Prostate gland (tissue), 2 donors: Measurements from ENCODE around the gene LTBP3. TPM values are rescaled to one million over a fixed set of nuclear protein-coding genes. Genes with fewer than 3 reads are reported as not detected.

ENCODE experiments used
- DNase-seq: peaks from one replicate; pipeline ENCODE4 v3.0.0-alpha.2; 2019; ENCODE audit warnings: low spot score
- H3K27ac ChIP-seq, 2 donors: fragments of 200-600 bp; sonication (generic); 2 replicates each; pipeline ENCODE4 v1.5.1; 2017 to 2019
- H3K27me3 ChIP-seq: fragments of 200-600 bp; sonication (generic); replicated peaks from 2 replicates; pipeline ENCODE4 v1.5.1; 2019; ENCODE audit not compliant: insufficient read depth
- H3K36me3 ChIP-seq, 2 donors: fragments of 200-600 bp; sonication (generic); 1 replicate in 1 of 2; 2 replicates in 1 of 2; pipeline versions ENCODE4 v1.5.1 to v1.8.1; 2017 to 2019
- H3K4me1 ChIP-seq: fragments of 200-600 bp; sonication (generic); replicated peaks from 2 replicates; pipeline ENCODE4 v1.5.1; 2019
- H3K4me3 ChIP-seq, 2 donors: fragments of 200-600 bp; sonication (generic); 2 replicates each; pipeline ENCODE4 v1.5.1; 2017 to 2019
- H3K9me3 ChIP-seq: fragments of 200-600 bp; sonication (generic); 2 replicates; pipeline ENCODE4 v1.5.1; 2017
- POLR2A ChIP-seq: fragments of 450-650 bp; IDR thresholded peaks from one replicate; pipeline ENCODE4 v1.6.1; 2016; ENCODE audit warnings: antibody characterized with exemption, mild to moderate bottlenecking
- POLR2AphosphoS5 ChIP-seq: sonication (generic); formaldehyde crosslinking; IDR thresholded peaks from one replicate; pipeline ENCODE4 v1.6.1; 2017; ENCODE audit warnings: antibody characterized with exemption
- WGBS: methylation state at CpG from one replicate; pipeline ENCODE4 v1.1.5; 2018; 5-methylcytosine and 5-hydroxymethylcytosine counted together
- intact Hi-C: fragments of 100-400 bp; cut with DNase I; formaldehyde crosslinking; loops from one replicate; pipeline ENCODE4 v1.14.2; 2022
- small RNA-seq, 2 donors: library from RNA; depleted of rRNA; stranded (forward); fragments of <200 nt; gene quantifications; one replicate each; pipeline ENCODE3, GENCODE V24; 2016
- total RNA-seq, 2 donors: library from RNA; depleted of rRNA; stranded (reverse); fragments of >200 nt; gene quantifications; one replicate each; pipeline ENCODE4 v1.1.0, GENCODE V29; 2016
- TF ChIP-seq, protein P1 (sequence below), 4 experiments: fragments of 200-600 bp in 2 of 4; fragments of 450-650 bp in 2 of 4; sonication (generic) in 2 of 4; IDR thresholded peaks; 1 replicate in 3 of 4; 2 replicates in 1 of 4; pipeline ENCODE4 v1.5.1; 2016 to 2019; ENCODE audit warnings: antibody characterized with exemption in 4 of 4, mild to moderate bottlenecking in 2 of 4, moderate library complexity in 2 of 4

The LTBP3 gene
- total RNA-seq, 2 donors from 2014 or later, result 220 to 234 TPM

DNA sequence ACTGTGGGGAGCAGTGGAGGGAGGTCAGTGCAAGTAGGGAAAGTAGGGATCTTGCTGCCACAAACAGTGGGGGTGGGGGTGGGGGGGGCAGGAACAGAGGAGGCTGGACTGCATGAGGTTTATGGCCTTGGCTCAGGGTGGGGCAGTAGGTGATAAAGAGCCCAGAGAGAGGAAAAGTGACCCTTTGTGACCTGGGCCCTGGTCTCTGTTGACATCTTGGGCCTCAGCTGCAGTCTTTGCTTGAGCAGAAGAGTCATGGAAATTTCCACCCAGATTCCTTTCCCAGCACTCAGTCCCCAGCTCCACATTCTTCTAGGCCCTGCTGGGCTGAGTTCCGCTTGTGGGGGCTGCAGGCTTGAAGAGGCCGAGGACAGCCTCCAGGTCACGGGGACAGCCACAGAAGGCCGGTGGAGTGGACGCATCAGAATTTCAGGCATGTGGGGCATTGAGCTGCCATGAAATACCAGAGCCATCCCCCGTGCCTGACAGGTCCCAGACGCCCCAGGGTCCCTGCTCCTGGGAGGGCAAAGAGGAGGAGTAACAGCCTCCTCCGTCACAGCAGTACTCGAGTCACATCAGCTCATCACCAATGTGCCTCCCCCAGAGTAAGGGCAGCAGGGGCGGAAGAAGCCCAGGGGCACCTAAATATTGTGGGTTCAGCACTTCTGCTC lies 69.0 kb downstream of the LTBP3 start:
- 47% methylated on average over 10 of the region's 10 CpGs for WGBS
- DNase-seq, result no peak
- intact Hi-C loops, result no loop called here
- no peaks in the 10 kb centered on the region for H3K9me3 ChIP-seq
- no peaks in the 10 kb centered on the region for H3K36me3 ChIP-seq
- H3K4me1 ChIP-seq, result peaks cover 50% of the 10 kb centered on the region
- no peak for TF ChIP-seq POLR2A
- TF ChIP-seq, protein P1, sequence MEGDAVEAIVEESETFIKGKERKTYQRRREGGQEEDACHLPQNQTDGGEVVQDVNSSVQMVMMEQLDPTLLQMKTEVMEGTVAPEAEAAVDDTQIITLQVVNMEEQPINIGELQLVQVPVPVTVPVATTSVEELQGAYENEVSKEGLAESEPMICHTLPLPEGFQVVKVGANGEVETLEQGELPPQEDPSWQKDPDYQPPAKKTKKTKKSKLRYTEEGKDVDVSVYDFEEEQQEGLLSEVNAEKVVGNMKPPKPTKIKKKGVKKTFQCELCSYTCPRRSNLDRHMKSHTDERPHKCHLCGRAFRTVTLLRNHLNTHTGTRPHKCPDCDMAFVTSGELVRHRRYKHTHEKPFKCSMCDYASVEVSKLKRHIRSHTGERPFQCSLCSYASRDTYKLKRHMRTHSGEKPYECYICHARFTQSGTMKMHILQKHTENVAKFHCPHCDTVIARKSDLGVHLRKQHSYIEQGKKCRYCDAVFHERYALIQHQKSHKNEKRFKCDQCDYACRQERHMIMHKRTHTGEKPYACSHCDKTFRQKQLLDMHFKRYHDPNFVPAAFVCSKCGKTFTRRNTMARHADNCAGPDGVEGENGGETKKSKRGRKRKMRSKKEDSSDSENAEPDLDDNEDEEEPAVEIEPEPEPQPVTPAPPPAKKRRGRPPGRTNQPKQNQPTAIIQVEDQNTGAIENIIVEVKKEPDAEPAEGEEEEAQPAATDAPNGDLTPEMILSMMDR (IDR thresholded peaks at IDR 0.05), result no peak
- no peak for TF ChIP-seq POLR2AphosphoS5
- H3K27me3 ChIP-seq, result no peaks in the 10 kb centered on the region
- peak overlapping the region; percentile 98 to 100 for H3K27ac ChIP-seq
- no peak overlapping the region for H3K4me3 ChIP-seq

Small RNA genes lying within 50 kb of the gene (small RNA-seq; reads per million reads assigned to genes)
- gene AP001362.1, result 0 reads per million in 2 donors
- gene RF01684, result 0 reads per million in 2 donors

Other genes with a start within 250 kb of the LTBP3 start
- gene CDC42EP2, start 243.5 kb downstream of the LTBP3 start, total RNA-seq, result 1 to 10 TPM; 7.7 to 8.7 TPM
- 10 to 100 TPM; 39.3 to 74.1 TPM for gene DPF2, start 224.5 kb downstream of the LTBP3 start, total RNA-seq
- 1 to 10 TPM in 1 of 2 donors, under 1 TPM in 1; 0.27 to 4.7 TPM for gene TIGD3, start 203.6 kb downstream of the LTBP3 start, total RNA-seq
- 10 to 100 TPM; 11.7 to 13.3 TPM for gene SLC25A45, start 175.7 kb downstream of the LTBP3 start, total RNA-seq
- 100 to 1,000 TPM in 1 of 2 donors, 10 to 100 TPM in 1; 36.1 to 106 TPM for gene FRMD8, start 171.7 kb downstream of the LTBP3 start, total RNA-seq
- 1,000 to 10,000 TPM in 1 of 2 donors, 100 to 1,000 TPM in 1; 110 to 1,326 TPM for gene NEAT1, start 135.6 kb downstream of the LTBP3 start, total RNA-seq
- 1,000 to 10,000 TPM; 5,964 to 9,097 TPM for gene MALAT1, start 59.3 kb downstream of the LTBP3 start, total RNA-seq
- 100 to 1,000 TPM; 125 to 177 TPM for gene SCYL1, start 33.3 kb downstream of the LTBP3 start, total RNA-seq
- gene ZNRD2, start 12.1 kb upstream of the LTBP3 start, total RNA-seq, result 10 to 100 TPM; 72.8 to 98.1 TPM
- 10 to 100 TPM; 68.6 to 92.6 TPM for gene FAM89B, start 14.2 kb upstream of the LTBP3 start, total RNA-seq
- gene EHBP1L1, start 17.7 kb upstream of the LTBP3 start, total RNA-seq, result 10 to 100 TPM; 68.2 to 98.7 TPM
- gene KCNK7, start 37.4 kb upstream of the LTBP3 start, total RNA-seq, result under 1 TPM in 1 of 2 donors, not detected in 1; 0.74 TPM
- 10 to 100 TPM; 42.7 to 67.9 TPM for gene MAP3K11, start 55.9 kb upstream of the LTBP3 start, total RNA-seq
- 10 to 100 TPM; 32.0 to 67.9 TPM for gene PCNX3, start 57.4 kb upstream of the LTBP3 start, total RNA-seq
- 10 to 100 TPM; 38.2 to 45.2 TPM for gene SIPA1, start 79.7 kb upstream of the LTBP3 start, total RNA-seq
- 10 to 100 TPM; 51.8 to 98.4 TPM for gene RELA, start 104.6 kb upstream of the LTBP3 start, total RNA-seq
- gene KAT5, start 153.9 kb upstream of the LTBP3 start, total RNA-seq, result 100 to 1,000 TPM in 1 of 2 donors, 10 to 100 TPM in 1; 74.8 to 107 TPM
- 100 to 1,000 TPM in 1 of 2 donors, 10 to 100 TPM in 1; 78.0 to 166 TPM for gene RNASEH2C, start 162.4 kb upstream of the LTBP3 start, total RNA-seq
- gene AP5B1, start 222.6 kb upstream of the LTBP3 start, total RNA-seq, result 10 to 100 TPM; 15.4 to 18.8 TPM
- gene OVOL1, start 228.7 kb upstream of the LTBP3 start, total RNA-seq, result 1 to 10 TPM; 2.7 to 8.5 TPM